ENCODE measurements around the gene RNF126. TPM values are rescaled to one million over a fixed set of nuclear protein-coding genes. Genes with fewer than 3 reads are reported as not detected.

Gene RNF126
- total RNA-seq, 1 experiment from 2014 or later = 61.2 TPM

- in situ Hi-C loops (cut with HindIII; ENCODE audit: low pct_unique_long_range_greater_than_20kb, low sequenced_read_pairs) = no loop called here
- ChIA-PET CTCF (no interaction called here), POLR2A (no interaction called here)
- intact Hi-C loops (cut with micrococcal nuclease; ENCODE audit: unreplicated experiment) = no loop called here
- DNase-seq (ENCODE audit: low read depth, low spot score) = no peak
- Histone ChIP-seq H3K9me3 (ENCODE audit: control insufficient read depth, insufficient read depth, low read depth, low read length) (no peaks in the 10 kb centered on the region), H3K4me3 (ENCODE audit: low read depth in 2 of 2, low read length in 2 of 2) (no peak overlapping the region), H3K4me1 (ENCODE audit: control insufficient read depth, insufficient read depth, low read length) (no peaks in the 10 kb centered on the region), H3K27me3 (ENCODE audit: control insufficient read depth, insufficient read depth, low read length) (no peaks in the 10 kb centered on the region), H3K36me3 (ENCODE audit: control insufficient read depth, insufficient read depth, low read length) (no peaks in the 10 kb centered on the region), H3K27ac (ENCODE audit: low read length) (no peak overlapping the region)
- TF ChIP-seq REST (IDR thresholded peaks at IDR 0.05; ENCODE audit: insufficient read depth in 1 of 2, low read depth in 2 of 2, low read length in 1 of 2) (no peak), POLR2AphosphoS5 (IDR thresholded peaks at IDR 0.05; ENCODE audit: low read depth, low read length) (no peak), CTCF (IDR thresholded peaks at IDR 0.05) (no peak), TCF7L2 (IDR thresholded peaks at IDR 0.05; ENCODE audit: low read depth, low read length) (no peak), SIN3A (IDR thresholded peaks at IDR 0.05; ENCODE audit: borderline replicate concordance, insufficient read depth, low read depth, low read length) (no peak)
- BruUV-seq (replicated peaks) = no TSS peak
- no peak for ATAC-seq
Measured at GRCh38 chr19:617551-618246, 45.3 kb downstream of the RNF126 start.

GRCh38 chr19:616747-617526 is 46.1 kb downstream of the RNF126 start:
- no peak overlapping the region for H3K27ac ChIP-seq (ENCODE audit: low read length)
- no peak for ATAC-seq
- H3K4me1 ChIP-seq (ENCODE audit: control insufficient read depth, insufficient read depth, low read length) = no peaks in the 10 kb centered on the region
- TF ChIP-seq CTCF (IDR thresholded peaks at IDR 0.05) = no peak
- no peak for TF ChIP-seq SIN3A (IDR thresholded peaks at IDR 0.05; ENCODE audit: borderline replicate concordance, insufficient read depth, low read depth, low read length)
- TF ChIP-seq REST (IDR thresholded peaks at IDR 0.05; ENCODE audit: insufficient read depth in 1 of 2, low read depth in 2 of 2, low read length in 1 of 2) = no peak
- no peak for TF ChIP-seq TCF7L2 (IDR thresholded peaks at IDR 0.05; ENCODE audit: low read depth, low read length)
- TF ChIP-seq POLR2AphosphoS5 (IDR thresholded peaks at IDR 0.05; ENCODE audit: low read depth, low read length) = no peak
- no TSS peak for BruUV-seq (replicated peaks)
- no peak overlapping the region for H3K4me3 ChIP-seq (ENCODE audit: low read depth in 2 of 2, low read length in 2 of 2)
- no peaks in the 10 kb centered on the region for H3K27me3 ChIP-seq (ENCODE audit: control insufficient read depth, insufficient read depth, low read length)
- no peak for DNase-seq (ENCODE audit: low read depth, low spot score)
- ChIA-PET POLR2A (no interaction called here), CTCF (no interaction called here)
- H3K9me3 ChIP-seq (ENCODE audit: control insufficient read depth, insufficient read depth, low read depth, low read length) = no peaks in the 10 kb centered on the region
- in situ Hi-C loops (cut with HindIII; ENCODE audit: low pct_unique_long_range_greater_than_20kb, low sequenced_read_pairs) (no loop called here), intact Hi-C loops (cut with micrococcal nuclease; ENCODE audit: unreplicated experiment) (no loop called here)
- no peaks in the 10 kb centered on the region for H3K36me3 ChIP-seq (ENCODE audit: control insufficient read depth, insufficient read depth, low read length)

Measured in Panc1 (cell line).